HG02798 (cell line): ENCODE measurements around the gene CS.

ENCODE experiments used
- ATAC-seq: cut with Tn5 transposase; IDR thresholded peaks from one replicate; pipeline ENCODE4 v1.9.1; 2021; ENCODE audit warnings: mild to moderate bottlenecking; ENCODE audit not compliant: unreplicated experiment, poor library complexity

The CS gene

GRCh38 chr12:56222531-56222895 is 77.6 kb downstream of the CS start:
- ATAC-seq, result no peak

GRCh38 chr12:56221757-56222530 is 78.2 kb downstream of the CS start, which contains the start of gene RNF41:
Gene RNF41 (minus strand): TSS chr12:56221922. CDS start chr12:56214047, 7,875 bp downstream.
- peak; percentile 86 for ATAC-seq
